ENCODE results near the gene MRPL34.

Gene MRPL34

GRCh38 chr19:17311455-17312188, 6.0 kb downstream of the MRPL34 start:
- DNase-seq, result no peak

GRCh38 chr19:17312189-17313113, 6.8 kb downstream of the MRPL34 start:
- DNase-seq, result no peak

GRCh38 chr19:17314007-17314593, 8.4 kb downstream of the MRPL34 start:
- no peak for DNase-seq

GRCh38 chr19:17318966-17319365, 13.3 kb downstream of the MRPL34 start:
- no peak for DNase-seq

- no peak for DNase-seq
Observed at GRCh38 chr19:17319473-17320238, 14.0 kb downstream of the MRPL34 start.

- DNase-seq, result no peak
Observed at GRCh38 chr19:17320435-17320834, 14.8 kb downstream of the MRPL34 start.

- no peak for DNase-seq
Observed at GRCh38 chr19:17321655-17322489, 16.2 kb downstream of the MRPL34 start.

- no peak for DNase-seq
Observed at GRCh38 chr19:17322854-17323253, 17.2 kb downstream of the MRPL34 start.

GRCh38 chr19:17323300-17323963, 17.8 kb downstream of the MRPL34 start:
- DNase-seq, result no peak

- DNase-seq, result no peak
Observed at GRCh38 chr19:17323964-17324332, 18.3 kb downstream of the MRPL34 start.

GRCh38 chr19:17324357-17325114, 18.9 kb downstream of the MRPL34 start:
- DNase-seq, result no peak

- DNase-seq, result no peak
Observed at GRCh38 chr19:17325133-17325532, 19.5 kb downstream of the MRPL34 start.

- DNase-seq, result no peak
Observed at GRCh38 chr19:17325881-17326594, 20.4 kb downstream of the MRPL34 start.

GRCh38 chr19:17326595-17326966, 20.9 kb downstream of the MRPL34 start:
- DNase-seq, result no peak

- DNase-seq, result no peak
Observed at GRCh38 chr19:17327068-17327653, 21.5 kb downstream of the MRPL34 start.

- DNase-seq, result no peak
Observed at GRCh38 chr19:17327654-17328516, 22.2 kb downstream of the MRPL34 start.

- no peak for DNase-seq
Observed at GRCh38 chr19:17328517-17329365, 23.1 kb downstream of the MRPL34 start.

Measured in NCI-H345 (cell line).